Measurements from ENCODE around the gene MAPK8IP1. TPM values are rescaled to one million over a fixed set of nuclear protein-coding genes. Genes with fewer than 3 reads are reported as not detected.

Gene MAPK8IP1
- polyA plus RNA-seq, 1 donor from 2014 or later, result 58.8 TPM

DNA sequence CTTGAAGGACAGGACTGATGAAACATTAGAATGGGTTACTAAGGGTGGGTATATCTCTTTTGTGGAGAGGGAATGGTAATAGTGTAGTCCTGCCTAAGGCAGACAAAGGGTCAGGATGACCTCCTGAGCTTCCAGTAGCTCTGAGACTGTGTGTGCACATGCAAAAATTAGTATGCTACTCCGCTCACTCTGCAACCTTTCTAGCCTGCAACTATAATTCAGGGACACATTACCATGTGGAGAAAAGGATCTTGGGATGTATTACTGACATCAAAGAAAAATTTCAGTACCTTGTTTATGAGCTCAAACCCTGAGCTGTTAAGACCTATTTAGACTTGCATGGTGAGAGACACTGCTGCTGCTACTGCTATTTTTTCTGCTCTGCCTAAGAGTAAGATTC, 62.4 kb downstream of the MAPK8IP1 start:
- H3K4me3 ChIP-seq (ENCODE audit: low read length), result no peak overlapping the region
- H3K27ac ChIP-seq (ENCODE audit: low read length), result no peak overlapping the region

DNA sequence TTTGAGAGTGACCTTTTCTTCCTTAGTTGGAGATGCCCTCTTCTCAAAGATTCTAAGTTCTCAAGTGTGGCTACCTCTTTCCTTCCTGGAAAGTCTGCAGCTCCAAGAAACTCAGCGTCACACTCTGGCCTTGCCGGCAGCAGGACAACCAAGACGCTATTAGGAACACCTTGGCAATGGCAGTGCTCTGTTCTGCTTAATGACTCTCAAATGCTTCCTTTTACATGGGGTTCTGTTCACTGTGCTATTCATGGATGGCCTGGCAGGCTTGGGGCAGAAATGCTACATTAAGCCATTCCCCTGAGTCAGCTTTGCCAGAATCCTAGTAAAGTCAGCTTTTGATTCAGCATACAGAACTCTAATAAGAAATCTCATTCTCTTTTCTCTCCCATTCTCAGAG, 62.9 kb downstream of the MAPK8IP1 start:
- Histone ChIP-seq H3K27me3 (ENCODE audit: insufficient read depth, low read depth, low read length) (no peaks in the 10 kb centered on the region), H3K9me2 (ENCODE audit: insufficient read depth, low read length) (no peaks in the 10 kb centered on the region), H3K36me3 (ENCODE audit: insufficient read depth, low read length) (no peaks in the 10 kb centered on the region), H3K79me2 (replicated peaks; ENCODE audit: insufficient read depth, low read length) (no peaks in the 10 kb centered on the region), H3K9ac (ENCODE audit: low read length) (no peak overlapping the region), H4K20me1 (ENCODE audit: insufficient read depth) (no peaks in the 10 kb centered on the region), H3K4me2 (ENCODE audit: low read length) (no peak overlapping the region), H3K27ac (ENCODE audit: low read length) (no peak overlapping the region), H2AFZ (ENCODE audit: low read depth, low read length) (no peak overlapping the region), H3K4me3 (ENCODE audit: low read length) (no peak overlapping the region), H3K9me3 (ENCODE audit: low read length) (no peaks in the 10 kb centered on the region), H3F3A (ENCODE audit: insufficient read depth, low read length, poor library complexity, severe bottlenecking) (no peaks in the 10 kb centered on the region)
- TF ChIP-seq MXI1 (conservative IDR thresholded peaks at IDR 0.05; ENCODE audit: poor library complexity, severe bottlenecking) (no peak), POLR2AphosphoS5 (IDR thresholded peaks at IDR 0.05) (no peak), RAD21 (conservative IDR thresholded peaks at IDR 0.05) (no peak), EP300 (conservative IDR thresholded peaks at IDR 0.05; ENCODE audit: poor library complexity, severe bottlenecking) (no peak), TAF1 (IDR thresholded peaks at IDR 0.05; ENCODE audit: low read depth) (no peak), SMC3 (conservative IDR thresholded peaks at IDR 0.05; ENCODE audit: poor library complexity) (no peak), EZH2 (IDR thresholded peaks at IDR 0.05; ENCODE audit: borderline replicate concordance, insufficient read depth, low read length, poor library complexity, severe bottlenecking) (no peak)
- TF ChIP-seq, protein P1, sequence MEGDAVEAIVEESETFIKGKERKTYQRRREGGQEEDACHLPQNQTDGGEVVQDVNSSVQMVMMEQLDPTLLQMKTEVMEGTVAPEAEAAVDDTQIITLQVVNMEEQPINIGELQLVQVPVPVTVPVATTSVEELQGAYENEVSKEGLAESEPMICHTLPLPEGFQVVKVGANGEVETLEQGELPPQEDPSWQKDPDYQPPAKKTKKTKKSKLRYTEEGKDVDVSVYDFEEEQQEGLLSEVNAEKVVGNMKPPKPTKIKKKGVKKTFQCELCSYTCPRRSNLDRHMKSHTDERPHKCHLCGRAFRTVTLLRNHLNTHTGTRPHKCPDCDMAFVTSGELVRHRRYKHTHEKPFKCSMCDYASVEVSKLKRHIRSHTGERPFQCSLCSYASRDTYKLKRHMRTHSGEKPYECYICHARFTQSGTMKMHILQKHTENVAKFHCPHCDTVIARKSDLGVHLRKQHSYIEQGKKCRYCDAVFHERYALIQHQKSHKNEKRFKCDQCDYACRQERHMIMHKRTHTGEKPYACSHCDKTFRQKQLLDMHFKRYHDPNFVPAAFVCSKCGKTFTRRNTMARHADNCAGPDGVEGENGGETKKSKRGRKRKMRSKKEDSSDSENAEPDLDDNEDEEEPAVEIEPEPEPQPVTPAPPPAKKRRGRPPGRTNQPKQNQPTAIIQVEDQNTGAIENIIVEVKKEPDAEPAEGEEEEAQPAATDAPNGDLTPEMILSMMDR (IDR thresholded peaks at IDR 0.05; ENCODE audit: poor library complexity, severe bottlenecking), result no peak
- TF ChIP-seq, protein P2, sequence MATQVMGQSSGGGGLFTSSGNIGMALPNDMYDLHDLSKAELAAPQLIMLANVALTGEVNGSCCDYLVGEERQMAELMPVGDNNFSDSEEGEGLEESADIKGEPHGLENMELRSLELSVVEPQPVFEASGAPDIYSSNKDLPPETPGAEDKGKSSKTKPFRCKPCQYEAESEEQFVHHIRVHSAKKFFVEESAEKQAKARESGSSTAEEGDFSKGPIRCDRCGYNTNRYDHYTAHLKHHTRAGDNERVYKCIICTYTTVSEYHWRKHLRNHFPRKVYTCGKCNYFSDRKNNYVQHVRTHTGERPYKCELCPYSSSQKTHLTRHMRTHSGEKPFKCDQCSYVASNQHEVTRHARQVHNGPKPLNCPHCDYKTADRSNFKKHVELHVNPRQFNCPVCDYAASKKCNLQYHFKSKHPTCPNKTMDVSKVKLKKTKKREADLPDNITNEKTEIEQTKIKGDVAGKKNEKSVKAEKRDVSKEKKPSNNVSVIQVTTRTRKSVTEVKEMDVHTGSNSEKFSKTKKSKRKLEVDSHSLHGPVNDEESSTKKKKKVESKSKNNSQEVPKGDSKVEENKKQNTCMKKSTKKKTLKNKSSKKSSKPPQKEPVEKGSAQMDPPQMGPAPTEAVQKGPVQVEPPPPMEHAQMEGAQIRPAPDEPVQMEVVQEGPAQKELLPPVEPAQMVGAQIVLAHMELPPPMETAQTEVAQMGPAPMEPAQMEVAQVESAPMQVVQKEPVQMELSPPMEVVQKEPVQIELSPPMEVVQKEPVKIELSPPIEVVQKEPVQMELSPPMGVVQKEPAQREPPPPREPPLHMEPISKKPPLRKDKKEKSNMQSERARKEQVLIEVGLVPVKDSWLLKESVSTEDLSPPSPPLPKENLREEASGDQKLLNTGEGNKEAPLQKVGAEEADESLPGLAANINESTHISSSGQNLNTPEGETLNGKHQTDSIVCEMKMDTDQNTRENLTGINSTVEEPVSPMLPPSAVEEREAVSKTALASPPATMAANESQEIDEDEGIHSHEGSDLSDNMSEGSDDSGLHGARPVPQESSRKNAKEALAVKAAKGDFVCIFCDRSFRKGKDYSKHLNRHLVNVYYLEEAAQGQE (IDR thresholded peaks at IDR 0.05; ENCODE audit: borderline replicate concordance), result no peak

More for the DNA sequence above, 62.4 kb downstream of the MAPK8IP1 start:
- Histone ChIP-seq H2AFZ (ENCODE audit: low read depth, low read length) (no peak overlapping the region), H3F3A (ENCODE audit: insufficient read depth, low read length, poor library complexity, severe bottlenecking) (no peaks in the 10 kb centered on the region), H3K36me3 (ENCODE audit: insufficient read depth, low read length) (no peaks in the 10 kb centered on the region), H3K9me2 (ENCODE audit: insufficient read depth, low read length) (no peaks in the 10 kb centered on the region), H3K4me2 (ENCODE audit: low read length) (no peak overlapping the region), H3K9ac (ENCODE audit: low read length) (no peak overlapping the region), H4K20me1 (ENCODE audit: insufficient read depth) (no peaks in the 10 kb centered on the region), H3K79me2 (replicated peaks; ENCODE audit: insufficient read depth, low read length) (no peaks in the 10 kb centered on the region), H3K9me3 (ENCODE audit: low read length) (no peaks in the 10 kb centered on the region), H3K27me3 (ENCODE audit: insufficient read depth, low read depth, low read length) (no peaks in the 10 kb centered on the region)
- TF ChIP-seq EZH2 (IDR thresholded peaks at IDR 0.05; ENCODE audit: borderline replicate concordance, insufficient read depth, low read length, poor library complexity, severe bottlenecking) (no peak), TAF1 (IDR thresholded peaks at IDR 0.05; ENCODE audit: low read depth) (no peak), SMC3 (conservative IDR thresholded peaks at IDR 0.05; ENCODE audit: poor library complexity) (no peak), EP300 (conservative IDR thresholded peaks at IDR 0.05; ENCODE audit: poor library complexity, severe bottlenecking) (no peak), POLR2AphosphoS5 (IDR thresholded peaks at IDR 0.05) (no peak), MXI1 (conservative IDR thresholded peaks at IDR 0.05; ENCODE audit: poor library complexity, severe bottlenecking) (no peak), RAD21 (conservative IDR thresholded peaks at IDR 0.05) (no peak)
- TF ChIP-seq, protein P2 (IDR thresholded peaks at IDR 0.05; ENCODE audit: borderline replicate concordance), result no peak
- TF ChIP-seq, protein P1 (IDR thresholded peaks at IDR 0.05; ENCODE audit: poor library complexity, severe bottlenecking), result no peak
